A673 (cell line): Measurements from ENCODE around the gene TTC38.

Source experiments
- EZH2 ChIP-seq: fragments of 200-600 bp; sonication (generic); IDR thresholded peaks from 2 replicates; pipeline ENCODE4 v1.6.1; 2017; ENCODE audit warnings: borderline replicate concordance, low read depth, mild to moderate bottlenecking, mixed read lengths, antibody characterized with exemption, low read length; ENCODE audit not compliant: poor library complexity, severe bottlenecking
- TF ChIP-seq, protein P1 (sequence below): fragments of 300-800, 200-600 bp; sonication (generic); conservative IDR thresholded peaks from 2 replicates; pipeline ENCODE4 v1.5.1; 2017; ENCODE audit warnings: low read depth, mild to moderate bottlenecking, antibody characterized with exemption, low read length, moderate library complexity, mixed read lengths

DNA sequence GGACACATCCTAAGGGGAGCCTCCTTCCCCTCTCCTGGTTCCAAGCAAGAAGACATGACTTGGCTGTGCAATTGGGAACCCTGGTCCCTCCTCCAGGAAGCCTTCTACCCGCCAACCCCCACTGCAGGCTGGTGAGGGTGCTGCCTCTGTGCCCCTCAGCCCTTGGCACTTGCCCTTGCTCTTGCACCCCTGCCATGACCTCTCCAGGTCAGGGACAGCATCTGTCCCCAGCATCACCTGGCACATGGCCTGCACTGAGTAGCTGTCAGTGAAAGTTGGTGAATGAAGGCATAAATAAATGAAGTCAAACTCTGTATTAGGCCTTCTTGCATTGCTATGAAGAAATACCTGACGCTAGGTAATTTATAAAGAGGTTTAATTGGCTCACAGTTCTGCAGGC, 27.0 kb downstream of the TTC38 start:
- TF ChIP-seq, protein P1, sequence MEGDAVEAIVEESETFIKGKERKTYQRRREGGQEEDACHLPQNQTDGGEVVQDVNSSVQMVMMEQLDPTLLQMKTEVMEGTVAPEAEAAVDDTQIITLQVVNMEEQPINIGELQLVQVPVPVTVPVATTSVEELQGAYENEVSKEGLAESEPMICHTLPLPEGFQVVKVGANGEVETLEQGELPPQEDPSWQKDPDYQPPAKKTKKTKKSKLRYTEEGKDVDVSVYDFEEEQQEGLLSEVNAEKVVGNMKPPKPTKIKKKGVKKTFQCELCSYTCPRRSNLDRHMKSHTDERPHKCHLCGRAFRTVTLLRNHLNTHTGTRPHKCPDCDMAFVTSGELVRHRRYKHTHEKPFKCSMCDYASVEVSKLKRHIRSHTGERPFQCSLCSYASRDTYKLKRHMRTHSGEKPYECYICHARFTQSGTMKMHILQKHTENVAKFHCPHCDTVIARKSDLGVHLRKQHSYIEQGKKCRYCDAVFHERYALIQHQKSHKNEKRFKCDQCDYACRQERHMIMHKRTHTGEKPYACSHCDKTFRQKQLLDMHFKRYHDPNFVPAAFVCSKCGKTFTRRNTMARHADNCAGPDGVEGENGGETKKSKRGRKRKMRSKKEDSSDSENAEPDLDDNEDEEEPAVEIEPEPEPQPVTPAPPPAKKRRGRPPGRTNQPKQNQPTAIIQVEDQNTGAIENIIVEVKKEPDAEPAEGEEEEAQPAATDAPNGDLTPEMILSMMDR: no peak
- no peak for TF ChIP-seq EZH2
